Activated CD4-positive, alpha-beta T cell treated with anti-CD3 and anti-CD28 coated beads, Interleukin-2, amount 50 U/mL, for 16 hours (primary cell): ENCODE measurements around the gene NEK1.
"Not testable (repeated sequence)": the region's sequence is repeated elsewhere in the genome, so short reads cannot be mapped to it uniquely, and the experiment has no call there.

Experiments
- DNase-seq: peaks from one replicate; pipeline ENCODE4 v3.0.0-alpha.2; 2020

NEK1 gene

DNA sequence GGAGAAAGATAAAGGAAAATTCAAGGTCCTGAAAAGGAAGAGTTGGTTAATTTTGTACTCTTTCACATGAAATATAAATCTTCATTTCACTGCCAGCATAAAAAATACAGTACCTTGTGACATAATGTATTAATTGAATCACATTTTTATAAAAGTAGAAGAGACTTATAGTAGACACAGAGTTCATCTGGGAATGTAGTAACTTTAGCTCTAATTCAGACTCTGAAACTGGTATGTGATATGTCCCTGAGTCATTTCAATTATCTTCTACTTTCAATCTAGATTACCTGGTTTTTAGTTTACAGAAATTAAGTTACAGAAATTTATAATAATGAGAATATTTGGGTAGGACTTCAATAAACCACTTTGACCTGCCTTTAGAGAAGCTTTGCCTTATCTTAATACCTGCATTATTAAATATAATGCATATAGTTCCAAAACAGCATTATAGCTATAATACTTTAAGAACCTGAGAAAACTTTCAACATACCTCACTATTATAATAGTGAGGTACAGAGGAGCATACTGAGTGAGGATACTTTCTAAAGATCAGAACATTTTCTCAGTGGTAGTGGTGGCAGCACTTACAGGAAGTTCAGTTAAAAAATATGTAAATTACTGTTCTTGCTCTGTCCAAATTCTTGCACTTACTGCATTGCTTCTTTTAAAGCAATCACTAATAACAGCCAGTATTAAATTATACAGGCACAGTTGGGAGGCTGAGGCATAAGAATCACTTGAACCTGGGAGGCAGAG, 11.2 kb downstream of the NEK1 start:
- no peak for DNase-seq

DNA sequence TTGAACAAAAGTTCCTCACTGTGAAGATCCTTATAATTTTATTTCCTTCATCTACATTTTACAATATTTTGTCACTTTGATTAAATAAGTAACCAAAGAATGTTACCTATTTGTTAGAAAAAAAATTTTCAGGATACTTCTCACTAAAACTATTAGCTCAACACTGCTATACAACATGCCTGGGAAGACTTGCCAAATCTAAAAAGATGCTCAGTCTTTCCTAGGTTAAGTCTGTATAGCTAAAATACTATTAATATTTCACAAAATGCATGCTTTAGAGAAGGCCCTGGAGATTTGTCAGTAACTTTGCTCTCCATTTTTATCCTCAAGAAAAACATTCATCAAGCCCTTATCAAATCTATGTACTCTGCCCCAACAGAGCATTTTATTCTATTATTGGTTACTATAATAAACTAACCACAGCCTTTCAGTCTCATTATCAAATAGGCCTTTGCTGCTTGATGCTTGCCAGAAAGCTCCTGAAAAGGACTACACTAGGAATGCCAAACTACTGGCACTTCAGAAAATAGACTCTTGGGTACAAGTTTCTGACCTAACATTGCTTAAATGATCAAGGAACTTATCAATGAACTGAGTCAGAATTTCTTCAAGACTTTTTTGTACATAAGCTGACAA, 17.7 kb downstream of the NEK1 start:
- no peak for DNase-seq

- DNase-seq = no peak
Observed at GRCh38 chr4:169593050-169593560, 19.3 kb downstream of the NEK1 start.

- DNase-seq = no peak
Observed at GRCh38 chr4:169583563-169583962, 28.8 kb downstream of the NEK1 start.

DNA sequence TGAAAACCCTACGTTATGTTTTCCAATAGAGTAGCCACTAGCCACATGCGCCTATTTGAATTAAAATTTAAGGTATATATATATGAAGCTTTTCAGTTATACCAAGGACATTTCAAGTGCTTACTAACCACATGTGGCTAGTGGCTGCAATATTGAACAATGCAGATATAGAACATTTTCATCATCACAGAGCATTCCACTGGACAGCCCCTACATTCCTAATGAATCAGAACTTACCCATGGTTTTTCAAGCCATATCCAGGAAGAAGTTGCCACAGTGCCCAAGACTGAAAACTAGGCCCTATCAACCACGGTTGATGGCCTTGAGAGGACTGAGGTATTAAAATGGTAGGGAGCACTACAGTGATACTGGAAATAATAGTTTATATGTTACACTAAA, 29.7 kb downstream of the NEK1 start:
- no peak for DNase-seq

DNA sequence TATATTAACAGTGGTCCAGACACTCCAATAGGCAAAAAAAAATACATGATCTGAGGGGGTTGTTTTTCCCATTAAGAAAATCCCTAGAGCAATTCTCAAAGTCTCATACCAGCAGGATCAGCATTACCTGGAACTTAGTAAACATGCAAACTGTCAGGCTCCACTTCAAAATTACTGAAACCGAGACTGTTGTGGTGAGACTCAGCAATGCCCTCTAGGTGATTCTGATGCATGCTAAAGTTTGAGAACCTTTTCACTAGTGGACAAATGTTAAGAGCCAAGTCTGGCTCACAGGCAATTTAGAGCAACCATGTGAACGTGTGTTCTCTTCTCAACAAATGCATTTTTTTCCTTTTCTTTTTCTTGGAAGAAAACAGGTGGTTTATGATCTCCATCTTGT, 30.2 kb downstream of the NEK1 start:
- peak; percentile 51 for DNase-seq

GRCh38 chr4:169573889-169574288, 38.5 kb downstream of the NEK1 start:
- DNase-seq = no peak

GRCh38 chr4:169571435-169571834, 40.9 kb downstream of the NEK1 start:
- DNase-seq = no peak

DNA sequence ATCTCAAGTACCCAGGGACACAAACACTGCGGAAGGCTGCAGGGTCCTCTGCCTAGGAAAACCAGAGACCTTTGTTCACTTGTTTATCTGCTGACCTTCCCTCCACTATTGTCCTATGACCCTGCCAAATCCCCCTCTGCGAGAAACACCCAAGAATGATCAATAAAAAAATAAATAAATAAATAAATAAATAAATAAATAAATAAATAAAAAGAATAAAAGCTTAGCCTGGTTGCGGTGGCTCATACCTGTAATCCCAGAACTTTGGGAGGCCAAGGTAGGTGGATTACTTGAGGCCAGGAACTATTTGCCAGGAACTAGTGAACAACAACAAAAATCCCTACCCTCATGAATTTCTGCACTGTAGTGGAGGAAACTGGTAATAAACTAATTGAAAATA, 41.4 kb downstream of the NEK1 start:
- DNase-seq = not testable (repeated sequence)

DNA sequence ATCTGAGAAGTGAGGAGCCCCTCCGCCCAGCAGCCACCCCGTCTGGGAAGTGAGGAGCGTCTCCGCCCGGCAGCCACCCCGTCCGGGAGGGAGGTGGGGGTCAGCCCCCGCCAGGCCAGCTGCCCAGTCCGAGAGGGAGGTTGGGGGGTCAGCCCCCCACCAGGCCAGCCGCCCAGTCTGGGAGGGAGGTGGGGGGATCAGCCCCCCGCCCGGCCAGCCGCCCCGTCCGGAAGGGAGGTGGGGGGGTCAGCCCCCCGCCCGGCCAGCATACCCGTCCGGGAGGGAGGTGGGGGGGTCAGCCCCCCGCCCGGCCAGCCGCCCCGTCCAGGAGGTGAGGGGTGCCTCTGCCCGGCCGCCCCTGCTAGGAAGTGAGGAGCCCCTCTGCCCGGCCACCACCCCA, 42.1 kb downstream of the NEK1 start:
- not testable (repeated sequence) for DNase-seq

- DNase-seq = not testable (repeated sequence)
Observed at GRCh38 chr4:169569188-169569587, 43.2 kb downstream of the NEK1 start.

- no peak for DNase-seq
Observed at GRCh38 chr4:169567916-169568315, 44.5 kb downstream of the NEK1 start.

GRCh38 chr4:169566021-169566818, 46.2 kb downstream of the NEK1 start:
- DNase-seq = peak; percentile 35

- no peak for DNase-seq
Observed at GRCh38 chr4:169565606-169566005, 46.8 kb downstream of the NEK1 start.

- DNase-seq = no peak
Observed at GRCh38 chr4:169557061-169557636, 55.2 kb downstream of the NEK1 start.

DNA sequence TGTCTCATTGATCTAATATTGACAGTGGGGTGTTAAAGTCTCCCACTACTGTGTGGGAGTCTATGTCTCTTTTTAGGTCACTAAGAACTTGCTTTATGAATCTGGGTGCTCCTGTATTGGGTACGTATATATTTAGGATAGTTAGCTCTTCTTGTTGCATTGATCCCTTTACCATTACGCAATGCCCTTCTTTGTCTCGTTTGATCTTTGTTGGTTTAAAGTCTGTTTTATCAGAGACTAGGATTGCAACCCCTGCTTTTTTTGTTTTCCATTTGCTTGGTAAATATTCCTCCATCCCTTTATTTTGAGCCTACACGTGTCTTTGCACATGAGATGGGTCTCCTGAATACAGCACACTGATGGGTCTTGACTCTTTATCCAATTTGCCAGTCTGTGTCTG, 65.8 kb downstream of the NEK1 start:
- not testable (repeated sequence) for DNase-seq

DNA sequence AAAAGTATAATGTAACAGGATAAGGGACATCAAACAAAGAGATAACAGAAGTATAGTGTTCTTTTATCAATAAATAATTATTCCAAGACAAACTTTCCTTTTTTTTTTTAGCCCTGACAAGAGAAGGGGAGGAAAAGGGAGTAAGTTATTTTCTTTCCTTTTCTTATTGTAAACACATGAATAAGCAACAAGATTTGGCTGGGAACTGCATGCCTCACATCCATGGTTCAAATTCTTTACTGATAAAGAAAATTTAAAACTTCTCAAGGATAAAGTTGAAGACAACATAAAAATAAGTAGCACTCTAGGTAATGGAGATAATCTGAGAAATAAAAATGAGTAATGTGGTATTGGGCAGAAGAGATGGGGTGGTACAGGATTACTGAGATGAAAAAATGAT, 71.6 kb downstream of the NEK1 start:
- DNase-seq = no peak

DNA sequence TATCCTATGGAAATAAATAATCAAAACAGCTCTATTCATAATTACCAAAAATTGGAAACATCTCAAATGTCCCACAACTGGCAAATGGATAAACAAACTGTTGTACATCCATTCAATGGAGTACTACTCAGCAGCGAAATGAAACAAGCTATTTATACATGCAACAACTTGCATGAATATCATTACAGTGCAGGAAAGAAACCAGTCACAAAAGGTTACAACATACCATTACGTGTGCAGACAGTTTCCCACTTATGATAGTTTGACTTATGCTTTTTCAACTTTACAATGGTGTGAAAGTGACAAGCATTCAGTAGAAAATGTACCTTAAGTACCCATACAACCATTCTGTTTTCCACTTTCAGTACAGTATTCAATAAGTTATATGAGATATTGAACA, 82.3 kb downstream of the NEK1 start:
- DNase-seq = no peak

DNA sequence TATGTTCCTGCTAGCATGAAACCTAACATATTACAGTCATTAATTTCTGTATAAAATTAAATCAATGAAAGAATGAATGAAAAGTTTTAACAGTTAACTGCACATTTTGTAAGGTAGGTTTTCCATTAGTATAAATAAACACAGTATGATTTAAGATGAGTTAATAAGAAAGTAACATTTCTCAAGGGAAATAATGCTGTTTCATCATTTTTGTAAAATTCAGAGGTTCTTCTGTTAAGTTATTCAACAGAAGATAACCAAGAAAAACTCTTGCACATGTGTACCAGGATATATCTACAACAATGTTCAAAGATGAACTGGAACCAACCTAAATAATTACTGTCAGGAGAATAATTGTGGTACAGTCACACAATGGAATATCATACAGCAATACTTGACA, 88.6 kb downstream of the NEK1 start:
- no peak for DNase-seq

DNA sequence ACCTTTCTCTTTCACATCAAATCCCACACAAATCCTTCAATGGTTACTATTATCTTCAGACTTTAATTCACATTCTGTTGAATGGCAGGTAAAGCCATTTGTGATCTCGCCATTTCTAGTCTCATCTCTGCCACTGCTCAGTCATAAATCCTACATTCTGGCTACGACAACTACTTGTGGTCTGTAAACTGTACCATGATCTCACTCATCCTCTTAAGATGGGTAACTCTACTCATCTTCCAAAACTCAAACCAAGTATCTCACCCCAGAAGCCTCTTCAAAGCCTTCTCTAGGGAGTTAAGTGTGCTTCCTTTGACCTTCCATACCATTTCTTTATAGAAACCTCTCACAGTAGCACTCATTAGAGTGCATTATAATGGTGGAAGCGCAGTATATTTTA, 101.8 kb downstream of the NEK1 start:
- peak; percentile 4 for DNase-seq

- DNase-seq = no peak
Observed at GRCh38 chr4:169506903-169507302, 105.5 kb downstream of the NEK1 start.

- not testable (repeated sequence) for DNase-seq
Observed at GRCh38 chr4:169499907-169500306, 112.5 kb downstream of the NEK1 start.

- DNase-seq = not testable (repeated sequence)
Observed at GRCh38 chr4:169494234-169494633, 118.1 kb downstream of the NEK1 start.
